Vein endothelial cell (primary cell): ENCODE data around the gene TBATA. TPM values are rescaled to one million over a fixed set of nuclear protein-coding genes. Genes with fewer than 3 reads are reported as not detected.

Experiments
- small RNA-seq: library from RNA; depleted of rRNA; stranded (forward); fragments of <200 nt; gene quantifications from one replicate; pipeline ENCODE3, GENCODE V24; 2012
- total RNA-seq: library from RNA; depleted of rRNA; stranded (reverse); fragments of >200 nt; gene quantifications from 2 replicates; pipeline ENCODE4 v1.2.3, GENCODE V29; 2012

Gene TBATA, protein sequence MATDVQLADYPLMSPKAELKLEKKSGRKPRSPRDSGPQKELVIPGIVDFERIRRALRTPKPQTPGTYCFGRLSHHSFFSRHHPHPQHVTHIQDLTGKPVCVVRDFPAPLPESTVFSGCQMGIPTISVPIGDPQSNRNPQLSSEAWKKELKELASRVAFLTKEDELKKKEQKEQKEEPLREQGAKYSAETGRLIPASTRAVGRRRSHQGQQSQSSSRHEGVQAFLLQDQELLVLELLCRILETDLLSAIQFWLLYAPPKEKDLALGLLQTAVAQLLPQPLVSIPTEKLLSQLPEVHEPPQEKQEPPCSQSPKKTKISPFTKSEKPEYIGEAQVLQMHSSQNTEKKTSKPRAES
- total RNA-seq: not detected in 2 replicates

DNA sequence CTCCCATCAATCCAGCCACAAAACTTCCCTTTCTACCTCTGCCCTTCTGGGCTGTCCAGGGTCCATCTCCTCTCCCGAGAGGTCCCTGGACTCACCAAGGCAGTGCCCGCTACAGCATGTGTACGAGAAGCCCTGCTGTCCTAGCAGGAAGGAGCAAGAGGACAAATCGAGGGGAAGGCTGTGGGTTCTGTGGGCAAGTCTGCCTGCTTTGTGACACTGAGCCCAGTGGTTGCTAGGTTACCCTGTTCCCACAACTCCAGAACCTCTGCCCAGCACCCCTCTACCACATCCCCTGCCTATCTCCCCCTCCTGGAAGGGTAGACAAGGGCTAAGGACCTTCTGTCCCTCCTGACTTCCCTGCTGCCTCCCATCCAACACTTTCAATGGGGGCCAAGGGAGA is at the start of gene TBATA:
TSS of gene TBATA (minus strand) at position 188 of the 400 bp plus-strand sequence. CDS start 1,998 bp downstream, outside the sequence.

DNA sequence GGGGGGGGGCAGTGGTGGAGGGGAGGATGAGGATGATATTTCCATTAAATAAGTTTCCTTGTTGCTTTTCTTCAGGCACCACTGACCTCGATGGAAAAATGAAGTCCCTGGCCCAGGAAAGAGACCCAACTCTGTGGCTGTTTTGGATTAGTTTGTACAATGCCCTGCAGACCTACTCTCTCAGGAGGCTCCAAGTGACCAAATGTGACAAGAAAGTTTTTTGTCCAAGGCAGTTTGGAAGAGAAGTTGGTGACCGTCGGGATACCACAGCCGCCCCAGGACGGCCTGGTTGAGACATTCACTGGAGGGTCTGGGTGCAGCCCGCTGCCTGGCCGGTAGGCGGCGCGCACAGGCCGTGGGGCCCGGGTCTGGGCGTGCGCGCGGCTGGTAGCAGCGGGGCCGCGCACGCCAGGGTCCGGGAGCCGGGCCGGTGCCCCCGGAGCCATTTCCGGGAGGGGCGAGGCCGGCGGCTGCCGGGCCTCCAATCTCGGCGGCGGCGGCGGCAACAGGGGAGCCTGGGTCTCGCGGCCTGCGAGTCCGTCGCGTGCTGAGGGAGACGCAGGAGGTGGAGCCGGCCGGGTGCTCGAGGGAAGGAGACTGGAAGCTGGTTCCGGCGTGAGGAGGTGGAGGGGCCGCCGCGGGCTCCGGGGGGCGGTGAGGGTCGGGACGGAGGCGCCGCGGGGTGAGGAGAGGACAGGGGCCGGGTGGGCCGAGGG is 30.5 kb upstream of the TBATA start, which contains the start of gene SGPL1:
TSS of gene SGPL1 (plus strand) at position 445 of the 716 bp plus-strand sequence. CDS start 906 bp downstream, outside the sequence.

Small RNAs within 50 kb of the gene (small RNA-seq; reads per million reads assigned to genes)
- gene RPS26P40: not detected

Other genes with a start within 250 kb of the TBATA start
- not detected in 2 replicates for gene PRF1, start 182.6 kb downstream of the TBATA start, total RNA-seq
- gene ADAMTS14, start 112.9 kb downstream of the TBATA start, total RNA-seq: not detected in 2 replicates
- gene SGPL1, start 30.6 kb upstream of the TBATA start, total RNA-seq: 18.8 and 19.9 TPM in 2 replicates
- gene PCBD1, start 103.2 kb upstream of the TBATA start, total RNA-seq: 37.4 and 54.9 TPM in 2 replicates